ENCODE measurements around the gene PPME1. TPM values are rescaled to one million over a fixed set of nuclear protein-coding genes. Genes with fewer than 3 reads are reported as not detected.
A peak's percentile ranks its signal among the peaks of the same experiment; 100 is the strongest.
"Not testable (repeated sequence)": the region's sequence is repeated elsewhere in the genome, so short reads cannot be mapped to it uniquely, and the experiment has no call there.

The PPME1 gene, protein sequence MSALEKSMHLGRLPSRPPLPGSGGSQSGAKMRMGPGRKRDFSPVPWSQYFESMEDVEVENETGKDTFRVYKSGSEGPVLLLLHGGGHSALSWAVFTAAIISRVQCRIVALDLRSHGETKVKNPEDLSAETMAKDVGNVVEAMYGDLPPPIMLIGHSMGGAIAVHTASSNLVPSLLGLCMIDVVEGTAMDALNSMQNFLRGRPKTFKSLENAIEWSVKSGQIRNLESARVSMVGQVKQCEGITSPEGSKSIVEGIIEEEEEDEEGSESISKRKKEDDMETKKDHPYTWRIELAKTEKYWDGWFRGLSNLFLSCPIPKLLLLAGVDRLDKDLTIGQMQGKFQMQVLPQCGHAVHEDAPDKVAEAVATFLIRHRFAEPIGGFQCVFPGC
- polyA plus RNA-seq (2013) = 75.2 and 83.2 TPM in 2 replicates

DNA sequence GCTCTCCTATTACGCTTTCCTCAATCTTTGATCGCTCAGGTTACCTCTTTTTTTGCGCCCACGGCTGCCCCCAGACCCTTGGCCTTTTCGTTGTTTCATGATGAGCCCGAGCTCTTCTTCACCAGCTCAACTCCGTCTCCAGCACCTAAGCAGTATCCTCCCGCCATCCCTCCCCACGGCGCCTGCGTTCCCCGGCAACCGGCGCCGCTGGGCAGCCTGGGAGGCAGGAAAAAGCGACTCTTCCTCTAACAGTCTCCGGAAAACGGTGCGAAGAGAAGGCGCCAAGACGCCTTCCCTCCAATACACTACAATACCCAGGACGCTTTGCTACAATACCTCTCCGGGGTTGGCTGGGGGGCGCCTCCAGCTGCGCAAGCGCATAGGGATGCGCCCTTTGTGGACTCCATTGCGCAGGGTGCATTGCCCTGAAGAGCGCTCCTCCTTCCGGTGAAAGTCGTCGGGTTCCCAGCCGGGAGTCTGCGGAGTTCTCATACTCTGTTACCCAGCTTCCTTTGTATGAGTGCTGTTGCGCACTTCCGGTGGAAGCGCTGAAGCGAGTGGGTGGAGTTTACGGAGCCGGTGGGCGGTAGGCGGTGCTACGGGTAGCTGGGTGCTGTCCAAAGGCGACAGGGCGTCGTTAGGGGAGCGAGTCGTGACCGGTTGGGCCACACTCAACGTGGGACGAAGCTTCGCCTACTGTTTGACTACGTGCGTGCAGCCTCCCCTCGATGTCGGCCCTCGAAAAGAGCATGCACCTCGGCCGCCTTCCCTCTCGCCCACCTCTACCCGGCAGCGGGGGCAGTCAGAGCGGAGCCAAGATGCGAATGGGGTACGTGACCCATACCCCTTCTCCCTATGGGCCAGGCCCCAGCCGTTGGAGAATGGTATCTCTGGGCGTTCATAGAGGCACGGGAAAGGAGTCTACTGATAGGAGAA, at the start of gene PPME1, which contains the start of gene C2CD3:
TSS of gene PPME1 (plus strand) at position 596 of the 936 bp plus-strand sequence. CDS start at position 729, 133 bp downstream.
TSS of gene C2CD3 (minus strand) at position 309 of the 936 bp plus-strand sequence. CDS start at position 99, 210 bp downstream.
- WGBS (ENCODE audit: extremely low coverage, insufficient coverage, insufficient read length) = no CpG with 5 or more reads among the region's 68 CpGs
- no peak within 1 kb of the TSS for H2AK5ac ChIP-seq (ENCODE audit: low read length)

DNA sequence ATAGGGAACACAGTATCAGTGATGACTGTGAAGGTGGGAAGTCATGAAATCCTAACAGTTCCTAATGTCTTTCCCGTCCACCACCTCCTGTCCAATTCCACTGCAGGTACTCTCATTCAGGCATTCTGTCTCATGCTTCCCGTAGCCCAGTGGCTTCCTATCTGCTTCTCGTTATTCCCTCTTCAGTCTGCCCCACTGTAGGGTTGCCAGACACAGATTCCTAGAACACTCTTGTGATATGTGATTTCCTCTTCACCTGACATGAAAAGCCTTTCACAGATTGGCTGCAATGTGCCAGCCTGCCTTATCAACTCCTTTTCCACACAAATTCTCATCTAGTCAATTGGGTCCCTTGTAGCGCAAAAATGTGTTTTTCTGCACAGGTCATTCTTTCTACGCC, 49.3 kb upstream of the PPME1 start:
- Histone ChIP-seq H3K4ac (ENCODE audit: low read depth, low read length) (no peak overlapping the region), H4K12ac (ENCODE audit: low read depth, low read length) (no peak overlapping the region), H3K27ac (ENCODE audit: low read depth, low read length) (no peak overlapping the region), H3K79me2 (ENCODE audit: control insufficient read depth, insufficient read depth, low read length, poor library complexity) (no peaks in the 10 kb centered on the region), H3K4me1 (ENCODE audit: control insufficient read depth in 1 of 2, insufficient read depth in 2 of 2, low read length in 2 of 2) (peaks cover 3 to 8% of the 10 kb centered on the region in 2 experiments), H4K8ac (ENCODE audit: low read depth, low read length) (no peak overlapping the region), H3K14ac (ENCODE audit: low read length) (no peak overlapping the region), H2AK5ac (ENCODE audit: low read length) (no peak overlapping the region), H2BK5ac (ENCODE audit: low read depth, low read length, poor library complexity) (no peak overlapping the region), H3K79me1 (ENCODE audit: low read length) (no peaks in the 10 kb centered on the region), H2BK120ac (ENCODE audit: insufficient read depth, low read length, poor library complexity) (no peak overlapping the region), H3K4me2 (ENCODE audit: low read length) (no peak overlapping the region), H2AFZ (ENCODE audit: insufficient read depth, low read length, poor library complexity) (no peak overlapping the region), H3K36me3 (ENCODE audit: control insufficient read depth in 1 of 2, insufficient read depth in 2 of 2, low read length in 2 of 2) (peaks cover 0 to 3% of the 10 kb centered on the region in 2 experiments), H3K9me3 (ENCODE audit: insufficient read depth, low read depth, low read length) (no peaks in the 10 kb centered on the region), H2BK12ac (ENCODE audit: low read length) (peak overlapping the region; percentile 81), H3K23ac (ENCODE audit: low read length) (no peak overlapping the region), H3K27me3 (ENCODE audit: insufficient read depth, low read length) (no peaks in the 10 kb centered on the region), H3K9ac (ENCODE audit: low read length) (no peak overlapping the region), H3K18ac (ENCODE audit: low read length) (no peak overlapping the region), H3K4me3 (ENCODE audit: low read depth, low read length) (no peak overlapping the region), H4K91ac (ENCODE audit: low read depth, low read length) (no peak overlapping the region)
- WGBS (ENCODE audit: extremely low coverage, insufficient coverage, insufficient read length) = no CpG with 5 or more reads among the region's 5 CpGs
- DNase-seq = peak in 1 of 2 donors; percentile 23

More for the DNA sequence above, at the start of gene PPME1, which contains the start of gene C2CD3:
- peak within 1 kb of the TSS; percentile 98 for H3K4me3 ChIP-seq (ENCODE audit: low read depth, low read length)
- H3K9me3 ChIP-seq (ENCODE audit: insufficient read depth, low read depth, low read length) = no peaks in the 10 kb centered on the region
- peaks cover 6% of the 10 kb centered on the region for H3K79me2 ChIP-seq (ENCODE audit: control insufficient read depth, insufficient read depth, low read length, poor library complexity)
- H3K4me2 ChIP-seq (ENCODE audit: low read length) = peak within 1 kb of the TSS; percentile 82
- peak within 1 kb of the TSS; percentile 49 for H4K8ac ChIP-seq (ENCODE audit: low read depth, low read length)
- H3K36me3 ChIP-seq (ENCODE audit: control insufficient read depth in 1 of 2, insufficient read depth in 2 of 2, low read length in 2 of 2) = peaks cover 0 to 5% of the 10 kb centered on the region in 2 experiments
- peak within 1 kb of the TSS; percentile 12 for H3K14ac ChIP-seq (ENCODE audit: low read length)
- H2BK5ac ChIP-seq (ENCODE audit: low read depth, low read length, poor library complexity) = no peak within 1 kb of the TSS
- H2BK120ac ChIP-seq (ENCODE audit: insufficient read depth, low read length, poor library complexity) = no peak within 1 kb of the TSS
- H3K23ac ChIP-seq (ENCODE audit: low read length) = no peak within 1 kb of the TSS
- peak within 1 kb of the TSS; percentile 38 for H2AFZ ChIP-seq (ENCODE audit: insufficient read depth, low read length, poor library complexity)
- H4K91ac ChIP-seq (ENCODE audit: low read depth, low read length) = peak within 1 kb of the TSS; percentile 11
- H3K4me1 ChIP-seq (ENCODE audit: control insufficient read depth in 1 of 2, insufficient read depth in 2 of 2, low read length in 2 of 2) = peaks cover 4 to 10% of the 10 kb centered on the region in 2 experiments
- peak within 1 kb of the TSS; percentile 92 for H3K4ac ChIP-seq (ENCODE audit: low read depth, low read length)
- no peaks in the 10 kb centered on the region for H3K27me3 ChIP-seq (ENCODE audit: insufficient read depth, low read length)
- H2BK12ac ChIP-seq (ENCODE audit: low read length) = peak within 1 kb of the TSS; percentile 20
- peak within 1 kb of the TSS; percentile 57 for H3K27ac ChIP-seq (ENCODE audit: low read depth, low read length)
- H3K9ac ChIP-seq (ENCODE audit: low read length) = peak within 1 kb of the TSS; percentile 87
- peak within 1 kb of the TSS; percentile 72 for H3K18ac ChIP-seq (ENCODE audit: low read length)
- H4K12ac ChIP-seq (ENCODE audit: low read depth, low read length) = peak within 1 kb of the TSS; percentile 74
- peaks cover 3% of the 10 kb centered on the region for H3K79me1 ChIP-seq (ENCODE audit: low read length)
- peak; percentile 100 for DNase-seq

DNA sequence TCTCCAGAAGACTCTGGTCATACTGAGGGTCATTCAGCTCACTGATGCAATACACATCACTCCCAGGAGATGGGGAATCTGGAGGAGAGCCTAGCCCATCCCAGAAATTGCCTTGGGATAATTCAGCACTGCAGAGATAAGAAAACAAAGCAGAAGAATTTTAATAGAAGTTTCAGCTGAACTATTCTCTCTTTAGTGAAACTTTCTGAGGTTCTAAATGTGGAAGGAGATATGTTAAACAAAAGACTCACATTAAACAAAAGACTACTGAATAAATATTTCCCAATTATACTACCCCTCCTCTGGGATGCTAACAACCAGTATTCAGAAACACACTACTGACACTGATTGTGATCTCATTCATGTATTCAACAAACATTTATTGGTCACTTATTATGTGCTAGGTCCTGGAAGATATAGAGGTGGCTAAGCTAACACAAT, 48.1 kb upstream of the PPME1 start:
- no peaks in the 10 kb centered on the region for H3K79me2 ChIP-seq (ENCODE audit: control insufficient read depth, insufficient read depth, low read length, poor library complexity)
- H3K9me3 ChIP-seq (ENCODE audit: insufficient read depth, low read depth, low read length) = no peaks in the 10 kb centered on the region
- H2AK5ac ChIP-seq (ENCODE audit: low read length) = no peak overlapping the region
- H3K23ac ChIP-seq (ENCODE audit: low read length) = no peak overlapping the region
- no peak overlapping the region for H2BK120ac ChIP-seq (ENCODE audit: insufficient read depth, low read length, poor library complexity)
- no peak overlapping the region for H3K4me3 ChIP-seq (ENCODE audit: low read depth, low read length)
- H4K8ac ChIP-seq (ENCODE audit: low read depth, low read length) = no peak overlapping the region
- H2BK12ac ChIP-seq (ENCODE audit: low read length) = no peak overlapping the region
- no peak overlapping the region for H3K4ac ChIP-seq (ENCODE audit: low read depth, low read length)
- no peak overlapping the region for H4K12ac ChIP-seq (ENCODE audit: low read depth, low read length)
- no peak overlapping the region for H3K27ac ChIP-seq (ENCODE audit: low read depth, low read length)
- peaks cover 3 to 8% of the 10 kb centered on the region in 2 experiments for H3K4me1 ChIP-seq (ENCODE audit: control insufficient read depth in 1 of 2, insufficient read depth in 2 of 2, low read length in 2 of 2)
- no peak overlapping the region for H3K9ac ChIP-seq (ENCODE audit: low read length)
- no peak overlapping the region for H2AFZ ChIP-seq (ENCODE audit: insufficient read depth, low read length, poor library complexity)
- no peaks in the 10 kb centered on the region for H3K79me1 ChIP-seq (ENCODE audit: low read length)
- no peak overlapping the region for H2BK5ac ChIP-seq (ENCODE audit: low read depth, low read length, poor library complexity)
- no peak overlapping the region for H3K18ac ChIP-seq (ENCODE audit: low read length)
- H3K14ac ChIP-seq (ENCODE audit: low read length) = no peak overlapping the region
- no peak overlapping the region for H3K4me2 ChIP-seq (ENCODE audit: low read length)
- H4K91ac ChIP-seq (ENCODE audit: low read depth, low read length) = no peak overlapping the region
- no peaks in the 10 kb centered on the region for H3K27me3 ChIP-seq (ENCODE audit: insufficient read depth, low read length)
- peaks cover 0 to 5% of the 10 kb centered on the region in 2 experiments for H3K36me3 ChIP-seq (ENCODE audit: control insufficient read depth in 1 of 2, insufficient read depth in 2 of 2, low read length in 2 of 2)
- DNase-seq = peak in 1 of 2 donors; percentile 33

DNA sequence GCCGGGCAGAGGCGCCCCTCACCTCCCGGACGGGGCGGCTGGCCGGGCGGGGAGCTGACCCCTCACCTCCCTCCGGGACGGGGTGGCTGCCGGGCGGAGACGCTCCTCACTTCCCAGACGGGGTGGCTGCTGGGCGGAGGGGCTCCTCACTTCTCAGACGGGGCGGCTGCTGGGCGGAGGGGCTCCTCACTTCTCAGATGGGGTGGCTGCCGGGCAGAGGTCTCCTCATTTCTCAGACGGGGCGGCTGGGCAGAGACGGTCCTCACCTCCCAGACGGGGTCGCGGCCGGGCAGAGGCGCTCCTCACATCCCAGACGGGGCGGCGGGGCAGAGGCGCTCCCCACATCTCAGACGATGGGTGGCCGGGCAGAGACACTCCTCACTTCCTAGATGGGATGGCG, 42.0 kb upstream of the PPME1 start:
- not testable (repeated sequence) for H3K4me2 ChIP-seq (ENCODE audit: low read length); H3K27ac ChIP-seq (ENCODE audit: low read depth, low read length); H3K9ac ChIP-seq (ENCODE audit: low read length); H2AK5ac ChIP-seq (ENCODE audit: low read length); H4K8ac ChIP-seq (ENCODE audit: low read depth, low read length); H2BK12ac ChIP-seq (ENCODE audit: low read length); H4K91ac ChIP-seq (ENCODE audit: low read depth, low read length); H4K12ac ChIP-seq (ENCODE audit: low read depth, low read length); H3K79me2 ChIP-seq (ENCODE audit: control insufficient read depth, insufficient read depth, low read length, poor library complexity); H3K79me1 ChIP-seq (ENCODE audit: low read length); H3K18ac ChIP-seq (ENCODE audit: low read length); H3K4me3 ChIP-seq (ENCODE audit: low read depth, low read length); H3K14ac ChIP-seq (ENCODE audit: low read length); H3K4ac ChIP-seq (ENCODE audit: low read depth, low read length); H3K4me1 ChIP-seq (ENCODE audit: control insufficient read depth in 1 of 2, insufficient read depth in 2 of 2, low read length in 2 of 2); H2AFZ ChIP-seq (ENCODE audit: insufficient read depth, low read length, poor library complexity); H2BK5ac ChIP-seq (ENCODE audit: low read depth, low read length, poor library complexity); H3K27me3 ChIP-seq (ENCODE audit: insufficient read depth, low read length); H3K9me3 ChIP-seq (ENCODE audit: insufficient read depth, low read depth, low read length); H2BK120ac ChIP-seq (ENCODE audit: insufficient read depth, low read length, poor library complexity); DNase-seq; H3K23ac ChIP-seq (ENCODE audit: low read length)
- H3K36me3 ChIP-seq (ENCODE audit: control insufficient read depth in 1 of 2, insufficient read depth in 2 of 2, low read length in 2 of 2) = peaks cover 7 to 15% of the 10 kb centered on the region in 2 experiments
- no CpG with 5 or more reads among the region's 33 CpGs for WGBS (ENCODE audit: extremely low coverage, insufficient coverage, insufficient read length)

Data from trophoblast cell (in vitro differentiated cells and primary cell).